Activated T-helper 2 cell treated with anti-CD3 and anti-CD28 coated beads, Interferon-gamma antibody, Interleukin-2, Interleukin-4, amounts not matched to agents 10 μg/mL and 5 μg/mL and 100 μg/mL, durations not matched to agents 14 hours and 24 hours and 36 hours (primary cell): ENCODE data around the gene SDHAF4. TPM values are rescaled to one million over a fixed set of nuclear protein-coding genes. Genes with fewer than 3 reads are reported as not detected.

Experiments
- total RNA-seq: library from RNA; stranded (reverse); gene quantifications from 2 replicates; pipeline ENCODE4 v1.2.3, GENCODE V29; 2022

The SDHAF4 gene
- total RNA-seq, 1 donor from 2014 or later = 12.1 TPM

Other genes starting within 250 kb of the SDHAF4 start
- 8.0 and 9.4 TPM in 2 replicates for gene FAM135A, start 153.4 kb upstream of the SDHAF4 start, total RNA-seq
- gene SMAP1, start 101.0 kb downstream of the SDHAF4 start, total RNA-seq = 25.9 and 26.0 TPM in 2 replicates